Spleen (tissue), 7 donors: ENCODE measurements around the gene TENM3.

ENCODE experiments used
- CTCF ChIP-seq, 11 experiments: fragments of 200-600 bp in 7 of 11; fragments of 450-650 bp in 4 of 11; sonication (generic) in 4 of 11; IDR thresholded peaks in 8 of 11; conservative IDR thresholded peaks in 3 of 11; 1 replicate in 7 of 11; 2 replicates in 4 of 11; pipeline versions ENCODE4 v1.4.0 to v1.8.0; 2016 to 2021; ENCODE audit warnings: antibody characterized with exemption in 11 of 11, inconsistent platforms in 4 of 11, mild to moderate bottlenecking in 1 of 11
- POLR2A ChIP-seq, 3 donors: fragments of 450-650 bp; IDR thresholded peaks; one replicate each; pipeline ENCODE4 v1.5.1; 2017; ENCODE audit warnings: antibody characterized with exemption in 3 of 3, mild to moderate bottlenecking in 1 of 3
- POLR2AphosphoS5 ChIP-seq, 3 donors: sonication (generic); formaldehyde crosslinking; IDR thresholded peaks; one replicate each; pipeline ENCODE4 v1.5.1; 2017; ENCODE audit warnings: antibody characterized with exemption in 3 of 3
- donor health status: DM: no; HTN: no; CAD: no; lungs with moderate emphysema.
- donor health status: DM: no; HTN: no; CAD: no.
- donor health status: DM: no; HTN: no; CAD: no.

- no peak for TF ChIP-seq CTCF (IDR thresholded peaks at IDR 0.05 in 8 of 11, conservative IDR thresholded peaks at IDR 0.05 in 3 of 11)
- TF ChIP-seq POLR2A (IDR thresholded peaks at IDR 0.05), result no peak
- no peak for TF ChIP-seq POLR2AphosphoS5 (IDR thresholded peaks at IDR 0.05)
These were observed 58.5 kb downstream of the TENM3 start for GRCh38 chr4:182301736-182302135.
